ENCODE results near the gene GADD45GIP1.

Gene GADD45GIP1

DNA sequence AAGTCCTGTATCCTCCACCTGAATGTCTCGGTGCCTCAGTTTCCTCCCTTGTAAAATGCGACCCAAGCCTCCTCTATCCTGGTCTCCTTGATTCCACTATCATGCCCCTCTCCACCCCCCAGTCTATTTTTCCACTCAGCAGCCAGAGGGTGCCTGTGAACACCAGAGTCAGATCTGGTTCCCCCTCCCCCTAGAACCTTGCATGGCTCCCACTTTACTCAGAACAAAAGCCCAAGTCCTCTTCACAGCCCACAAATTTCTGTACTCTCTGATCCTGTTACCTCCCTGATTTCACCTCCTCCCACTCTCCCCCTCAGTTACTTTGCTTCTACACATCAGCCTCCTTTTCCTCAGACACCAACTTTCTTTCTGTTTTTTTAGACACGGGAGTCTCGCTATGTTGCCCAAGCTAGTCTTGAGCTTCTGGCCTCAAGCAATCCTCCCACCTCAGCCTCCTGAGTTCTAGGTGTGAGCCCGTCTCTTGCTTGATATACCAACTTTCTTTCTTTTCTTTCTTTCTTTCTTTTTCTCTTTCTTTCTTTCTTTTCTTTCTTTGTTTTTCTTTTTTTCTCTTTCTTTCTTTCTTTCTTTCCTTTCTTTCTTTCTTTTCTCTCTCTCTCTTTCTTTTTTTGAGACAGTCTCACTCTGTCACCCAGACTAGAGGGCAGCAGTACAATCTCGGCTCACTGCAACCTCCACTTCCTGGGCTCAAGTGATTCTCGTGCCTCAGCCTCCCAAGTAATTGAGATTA, 13.2 kb upstream of the GADD45GIP1 start:
- no peak overlapping the region for H3K4me3 ChIP-seq (ENCODE audit: low read depth, low read length)
- TF ChIP-seq POLR2A (IDR thresholded peaks at IDR 0.05; ENCODE audit: extremely low read depth, insufficient read length) (no peak), MYC (IDR thresholded peaks at IDR 0.05; ENCODE audit: low read depth, low read length) (no peak)
- TF ChIP-seq, protein P1, sequence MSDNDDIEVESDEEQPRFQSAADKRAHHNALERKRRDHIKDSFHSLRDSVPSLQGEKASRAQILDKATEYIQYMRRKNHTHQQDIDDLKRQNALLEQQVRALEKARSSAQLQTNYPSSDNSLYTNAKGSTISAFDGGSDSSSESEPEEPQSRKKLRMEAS (IDR thresholded peaks at IDR 0.05; ENCODE audit: low read depth, low read length): no peak
- TF ChIP-seq, protein P2, sequence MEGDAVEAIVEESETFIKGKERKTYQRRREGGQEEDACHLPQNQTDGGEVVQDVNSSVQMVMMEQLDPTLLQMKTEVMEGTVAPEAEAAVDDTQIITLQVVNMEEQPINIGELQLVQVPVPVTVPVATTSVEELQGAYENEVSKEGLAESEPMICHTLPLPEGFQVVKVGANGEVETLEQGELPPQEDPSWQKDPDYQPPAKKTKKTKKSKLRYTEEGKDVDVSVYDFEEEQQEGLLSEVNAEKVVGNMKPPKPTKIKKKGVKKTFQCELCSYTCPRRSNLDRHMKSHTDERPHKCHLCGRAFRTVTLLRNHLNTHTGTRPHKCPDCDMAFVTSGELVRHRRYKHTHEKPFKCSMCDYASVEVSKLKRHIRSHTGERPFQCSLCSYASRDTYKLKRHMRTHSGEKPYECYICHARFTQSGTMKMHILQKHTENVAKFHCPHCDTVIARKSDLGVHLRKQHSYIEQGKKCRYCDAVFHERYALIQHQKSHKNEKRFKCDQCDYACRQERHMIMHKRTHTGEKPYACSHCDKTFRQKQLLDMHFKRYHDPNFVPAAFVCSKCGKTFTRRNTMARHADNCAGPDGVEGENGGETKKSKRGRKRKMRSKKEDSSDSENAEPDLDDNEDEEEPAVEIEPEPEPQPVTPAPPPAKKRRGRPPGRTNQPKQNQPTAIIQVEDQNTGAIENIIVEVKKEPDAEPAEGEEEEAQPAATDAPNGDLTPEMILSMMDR (IDR thresholded peaks at IDR 0.05; ENCODE audit: low read depth, low read length): no peak
- no peak for DNase-seq (ENCODE audit: low read depth)

- TF ChIP-seq, protein P1 (IDR thresholded peaks at IDR 0.05; ENCODE audit: low read depth, low read length): no peak
- TF ChIP-seq, protein P2 (IDR thresholded peaks at IDR 0.05; ENCODE audit: low read depth, low read length): no peak
- TF ChIP-seq MYC (IDR thresholded peaks at IDR 0.05; ENCODE audit: low read depth, low read length) (no peak), POLR2A (IDR thresholded peaks at IDR 0.05; ENCODE audit: extremely low read depth, insufficient read length) (no peak)
- DNase-seq (ENCODE audit: low read depth): no peak
- H3K4me3 ChIP-seq (ENCODE audit: low read depth, low read length): no peak within 1 kb of the TSS
Observed at GRCh38 chr19:12969292-12969988, 12.4 kb upstream of the GADD45GIP1 start, which contains the start of gene DAND5. TSS of gene DAND5 (plus strand) at chr19:12969576. CDS start at chr19:12969661, 85 bp downstream.

DNA sequence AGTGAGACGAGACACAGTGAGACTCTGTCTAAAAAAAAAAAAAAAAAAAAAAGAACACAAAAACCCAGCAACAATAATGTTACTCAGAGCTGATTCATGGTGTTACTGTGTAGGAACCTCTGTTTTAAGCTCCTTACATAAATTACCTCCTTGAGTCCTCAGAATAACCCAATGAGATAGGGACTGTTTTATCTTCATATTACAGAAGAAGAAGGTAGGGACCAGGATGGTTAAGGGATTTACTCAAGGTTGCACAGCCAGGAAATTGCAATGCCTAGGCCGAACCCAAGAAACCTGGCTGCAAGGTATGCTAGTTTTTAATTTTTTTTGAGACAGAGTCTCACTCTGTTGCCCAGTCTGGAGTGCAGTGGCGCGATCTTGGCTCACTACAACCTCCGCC, 10.9 kb upstream of the GADD45GIP1 start:
- TF ChIP-seq, protein P2 (IDR thresholded peaks at IDR 0.05; ENCODE audit: low read depth, low read length): no peak
- TF ChIP-seq MYC (IDR thresholded peaks at IDR 0.05; ENCODE audit: low read depth, low read length): no peak
- TF ChIP-seq POLR2A (IDR thresholded peaks at IDR 0.05; ENCODE audit: extremely low read depth, insufficient read length): no peak
- TF ChIP-seq, protein P1 (IDR thresholded peaks at IDR 0.05; ENCODE audit: low read depth, low read length): no peak
- no peak overlapping the region for H3K4me3 ChIP-seq (ENCODE audit: low read depth, low read length)
- DNase-seq (ENCODE audit: low read depth): no peak

DNA sequence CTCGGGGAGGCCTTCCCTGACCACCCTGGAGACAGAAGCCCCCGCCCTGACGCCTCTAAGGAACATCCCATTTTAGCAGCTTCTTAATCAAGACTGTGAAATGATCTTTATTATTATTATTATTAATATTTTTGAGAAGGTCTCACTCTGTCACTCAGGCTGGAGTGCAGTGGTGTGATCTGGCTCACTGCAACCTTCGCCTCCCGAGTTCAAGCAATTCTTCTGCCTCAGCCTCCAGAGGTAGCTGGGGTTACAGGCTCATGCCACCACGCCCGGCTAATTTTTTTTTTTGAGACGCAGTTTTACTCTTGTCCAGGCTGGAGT, 8.8 kb upstream of the GADD45GIP1 start:
- H3K4me3 ChIP-seq (ENCODE audit: low read depth, low read length): no peak overlapping the region
- DNase-seq (ENCODE audit: low read depth): no peak
- TF ChIP-seq, protein P1 (IDR thresholded peaks at IDR 0.05; ENCODE audit: low read depth, low read length): no peak
- TF ChIP-seq POLR2A (IDR thresholded peaks at IDR 0.05; ENCODE audit: extremely low read depth, insufficient read length) (no peak), MYC (IDR thresholded peaks at IDR 0.05; ENCODE audit: low read depth, low read length) (no peak)
- TF ChIP-seq, protein P2 (IDR thresholded peaks at IDR 0.05; ENCODE audit: low read depth, low read length): no peak

DNA sequence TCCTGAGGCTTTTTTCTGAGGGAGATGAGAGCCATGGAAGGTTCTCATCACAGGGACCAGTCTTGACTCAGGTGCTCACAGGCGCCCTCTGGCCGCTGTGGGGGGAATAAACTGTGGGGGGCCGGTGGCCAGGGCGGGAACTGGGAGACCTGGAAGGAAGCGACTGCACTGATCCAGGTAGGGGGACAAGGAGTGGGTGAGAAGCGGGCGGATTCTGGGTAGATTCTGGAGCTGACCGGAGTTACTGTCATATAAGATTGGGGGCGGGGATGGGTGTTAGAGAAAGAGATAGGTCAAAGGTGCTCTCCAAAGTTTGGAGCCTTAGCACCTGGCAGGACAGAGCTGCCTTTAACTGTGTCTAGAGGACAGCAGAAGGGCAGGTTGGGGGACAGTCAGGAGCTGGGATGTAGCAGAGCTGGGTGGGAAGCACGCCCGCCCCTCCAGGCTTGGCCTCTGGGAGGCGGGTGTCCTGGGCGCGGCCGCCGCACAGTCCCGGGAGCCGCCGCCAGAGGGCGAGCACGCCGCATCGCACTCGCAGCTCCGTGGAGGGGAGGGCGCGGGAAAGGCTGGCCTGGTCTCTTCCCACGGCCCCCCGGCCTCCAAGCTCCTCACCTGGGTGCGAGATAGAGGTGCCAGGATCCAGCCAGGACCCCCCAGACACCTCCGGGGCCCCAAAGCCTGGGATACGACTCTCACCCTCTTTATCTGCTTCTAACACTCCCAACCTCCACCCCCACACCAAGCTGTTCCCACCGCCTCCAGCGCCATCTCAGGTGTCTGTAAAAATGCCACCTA, 8.2 kb upstream of the GADD45GIP1 start:
- peak overlapping the region; percentile 37 for H3K4me3 ChIP-seq (ENCODE audit: low read depth, low read length)
- peak; percentile 81 for DNase-seq (ENCODE audit: low read depth)
- no peak for TF ChIP-seq POLR2A (IDR thresholded peaks at IDR 0.05; ENCODE audit: extremely low read depth, insufficient read length)
- TF ChIP-seq, protein P1 (IDR thresholded peaks at IDR 0.05; ENCODE audit: low read depth, low read length): peak; percentile 34; the same call in 1 of the 2 replicates
- TF ChIP-seq, protein P2 (IDR thresholded peaks at IDR 0.05; ENCODE audit: low read depth, low read length): peak; percentile 88
- TF ChIP-seq MYC (IDR thresholded peaks at IDR 0.05; ENCODE audit: low read depth, low read length): peak; percentile 29; the same call in 1 of the 2 replicates

Data from NB4 (cell line).